WTC11 (cell line): ENCODE results near the gene ZNF488.

Source experiments
- CREB1 ChIP-seq: sonication (generic); formaldehyde crosslinking; IDR thresholded peaks from 2 replicates; pipeline ENCODE4 v1.8.0; 2023; ENCODE audit warnings: mild to moderate bottlenecking, missing genetic modification reagents
- TF ChIP-seq, protein P1 (sequence below): sonication (generic); formaldehyde crosslinking; IDR thresholded peaks from 2 replicates; pipeline ENCODE4 v1.8.1; 2023; ENCODE audit warnings: mild to moderate bottlenecking, missing genetic modification reagents, moderate library complexity
- TF ChIP-seq, protein P2 (sequence below): fragments of 200-600 bp; IDR thresholded peaks from 2 replicates; pipeline ENCODE4 v1.8.0; 2022; ENCODE audit warnings: antibody characterized with exemption
- TF ChIP-seq, protein P3 (sequence below): sonication (generic); formaldehyde crosslinking; IDR thresholded peaks from 2 replicates; pipeline ENCODE4 v1.8.1; 2022; ENCODE audit warnings: missing genetic modification reagents, borderline replicate concordance
- TF ChIP-seq, protein P4 (sequence below): sonication (generic); formaldehyde crosslinking; IDR thresholded peaks from 2 replicates; pipeline ENCODE4 v1.8.0; 2022; ENCODE audit warnings: mild to moderate bottlenecking, missing genetic modification reagents
- TF ChIP-seq, protein P5 (sequence below): sonication (generic); formaldehyde crosslinking; IDR thresholded peaks from 2 replicates; pipeline ENCODE4 v1.8.1; 2023; ENCODE audit warnings: mild to moderate bottlenecking, missing genetic modification reagents, borderline replicate concordance

DNA sequence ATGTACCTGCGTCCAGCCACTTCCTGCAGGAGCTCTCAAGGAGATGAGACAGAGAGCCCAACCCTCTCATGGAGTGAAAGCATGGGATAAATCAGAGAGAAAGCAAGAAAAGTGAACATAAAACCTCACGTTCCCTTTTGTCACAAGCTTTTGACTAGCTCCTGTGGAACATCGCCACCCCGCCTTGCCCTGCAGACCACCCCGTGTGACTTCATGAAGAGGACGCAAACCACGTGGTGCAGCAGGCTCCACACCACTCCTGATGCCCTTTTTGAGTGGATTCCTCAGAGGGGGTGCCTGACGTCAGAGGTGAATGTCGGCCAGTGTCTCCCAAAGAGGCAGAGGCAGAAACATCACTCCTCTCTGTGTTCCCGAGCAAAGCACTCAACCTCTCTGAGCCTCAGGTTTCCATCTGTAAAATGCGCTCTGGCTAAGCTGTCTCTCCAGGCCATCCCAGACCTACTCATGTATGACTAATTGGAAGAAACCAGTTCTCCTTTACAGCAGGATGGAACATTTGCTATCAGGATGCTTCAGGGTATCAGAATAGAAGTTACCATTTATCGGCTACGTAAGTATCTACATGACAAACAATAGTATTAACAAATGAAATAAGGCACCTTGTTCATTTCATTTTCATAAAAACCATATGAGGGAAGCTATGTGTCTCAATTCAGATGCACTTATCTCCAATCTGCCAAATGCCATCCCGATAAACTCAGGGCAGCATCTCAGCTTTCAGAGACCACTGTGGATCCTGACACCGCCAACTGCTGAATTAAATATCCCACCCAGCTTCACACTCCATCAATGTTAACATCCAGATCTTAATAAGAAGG, 5.3 kb downstream of the ZNF488 start:
- TF ChIP-seq, protein P1, sequence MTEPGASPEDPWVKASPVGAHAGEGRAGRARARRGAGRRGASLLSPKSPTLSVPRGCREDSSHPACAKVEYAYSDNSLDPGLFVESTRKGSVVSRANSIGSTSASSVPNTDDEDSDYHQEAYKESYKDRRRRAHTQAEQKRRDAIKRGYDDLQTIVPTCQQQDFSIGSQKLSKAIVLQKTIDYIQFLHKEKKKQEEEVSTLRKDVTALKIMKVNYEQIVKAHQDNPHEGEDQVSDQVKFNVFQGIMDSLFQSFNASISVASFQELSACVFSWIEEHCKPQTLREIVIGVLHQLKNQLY (CRISPR knock-in tag) = no peak
- TF ChIP-seq, protein P2, sequence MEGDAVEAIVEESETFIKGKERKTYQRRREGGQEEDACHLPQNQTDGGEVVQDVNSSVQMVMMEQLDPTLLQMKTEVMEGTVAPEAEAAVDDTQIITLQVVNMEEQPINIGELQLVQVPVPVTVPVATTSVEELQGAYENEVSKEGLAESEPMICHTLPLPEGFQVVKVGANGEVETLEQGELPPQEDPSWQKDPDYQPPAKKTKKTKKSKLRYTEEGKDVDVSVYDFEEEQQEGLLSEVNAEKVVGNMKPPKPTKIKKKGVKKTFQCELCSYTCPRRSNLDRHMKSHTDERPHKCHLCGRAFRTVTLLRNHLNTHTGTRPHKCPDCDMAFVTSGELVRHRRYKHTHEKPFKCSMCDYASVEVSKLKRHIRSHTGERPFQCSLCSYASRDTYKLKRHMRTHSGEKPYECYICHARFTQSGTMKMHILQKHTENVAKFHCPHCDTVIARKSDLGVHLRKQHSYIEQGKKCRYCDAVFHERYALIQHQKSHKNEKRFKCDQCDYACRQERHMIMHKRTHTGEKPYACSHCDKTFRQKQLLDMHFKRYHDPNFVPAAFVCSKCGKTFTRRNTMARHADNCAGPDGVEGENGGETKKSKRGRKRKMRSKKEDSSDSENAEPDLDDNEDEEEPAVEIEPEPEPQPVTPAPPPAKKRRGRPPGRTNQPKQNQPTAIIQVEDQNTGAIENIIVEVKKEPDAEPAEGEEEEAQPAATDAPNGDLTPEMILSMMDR = no peak
- TF ChIP-seq, protein P3, sequence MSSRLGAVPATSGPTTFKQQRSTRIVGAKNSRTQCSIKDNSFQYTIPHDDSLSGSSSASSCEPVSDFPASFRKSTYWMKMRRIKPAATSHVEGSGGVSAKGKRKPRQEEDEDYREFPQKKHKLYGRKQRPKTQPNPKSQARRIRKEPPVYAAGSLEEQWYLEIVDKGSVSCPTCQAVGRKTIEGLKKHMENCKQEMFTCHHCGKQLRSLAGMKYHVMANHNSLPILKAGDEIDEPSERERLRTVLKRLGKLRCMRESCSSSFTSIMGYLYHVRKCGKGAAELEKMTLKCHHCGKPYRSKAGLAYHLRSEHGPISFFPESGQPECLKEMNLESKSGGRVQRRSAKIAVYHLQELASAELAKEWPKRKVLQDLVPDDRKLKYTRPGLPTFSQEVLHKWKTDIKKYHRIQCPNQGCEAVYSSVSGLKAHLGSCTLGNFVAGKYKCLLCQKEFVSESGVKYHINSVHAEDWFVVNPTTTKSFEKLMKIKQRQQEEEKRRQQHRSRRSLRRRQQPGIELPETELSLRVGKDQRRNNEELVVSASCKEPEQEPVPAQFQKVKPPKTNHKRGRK = no peak
- TF ChIP-seq, protein P4, sequence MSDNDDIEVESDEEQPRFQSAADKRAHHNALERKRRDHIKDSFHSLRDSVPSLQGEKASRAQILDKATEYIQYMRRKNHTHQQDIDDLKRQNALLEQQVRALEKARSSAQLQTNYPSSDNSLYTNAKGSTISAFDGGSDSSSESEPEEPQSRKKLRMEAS (CRISPR knock-in tag) = no peak
- no peak for TF ChIP-seq CREB1
- TF ChIP-seq, protein P5, sequence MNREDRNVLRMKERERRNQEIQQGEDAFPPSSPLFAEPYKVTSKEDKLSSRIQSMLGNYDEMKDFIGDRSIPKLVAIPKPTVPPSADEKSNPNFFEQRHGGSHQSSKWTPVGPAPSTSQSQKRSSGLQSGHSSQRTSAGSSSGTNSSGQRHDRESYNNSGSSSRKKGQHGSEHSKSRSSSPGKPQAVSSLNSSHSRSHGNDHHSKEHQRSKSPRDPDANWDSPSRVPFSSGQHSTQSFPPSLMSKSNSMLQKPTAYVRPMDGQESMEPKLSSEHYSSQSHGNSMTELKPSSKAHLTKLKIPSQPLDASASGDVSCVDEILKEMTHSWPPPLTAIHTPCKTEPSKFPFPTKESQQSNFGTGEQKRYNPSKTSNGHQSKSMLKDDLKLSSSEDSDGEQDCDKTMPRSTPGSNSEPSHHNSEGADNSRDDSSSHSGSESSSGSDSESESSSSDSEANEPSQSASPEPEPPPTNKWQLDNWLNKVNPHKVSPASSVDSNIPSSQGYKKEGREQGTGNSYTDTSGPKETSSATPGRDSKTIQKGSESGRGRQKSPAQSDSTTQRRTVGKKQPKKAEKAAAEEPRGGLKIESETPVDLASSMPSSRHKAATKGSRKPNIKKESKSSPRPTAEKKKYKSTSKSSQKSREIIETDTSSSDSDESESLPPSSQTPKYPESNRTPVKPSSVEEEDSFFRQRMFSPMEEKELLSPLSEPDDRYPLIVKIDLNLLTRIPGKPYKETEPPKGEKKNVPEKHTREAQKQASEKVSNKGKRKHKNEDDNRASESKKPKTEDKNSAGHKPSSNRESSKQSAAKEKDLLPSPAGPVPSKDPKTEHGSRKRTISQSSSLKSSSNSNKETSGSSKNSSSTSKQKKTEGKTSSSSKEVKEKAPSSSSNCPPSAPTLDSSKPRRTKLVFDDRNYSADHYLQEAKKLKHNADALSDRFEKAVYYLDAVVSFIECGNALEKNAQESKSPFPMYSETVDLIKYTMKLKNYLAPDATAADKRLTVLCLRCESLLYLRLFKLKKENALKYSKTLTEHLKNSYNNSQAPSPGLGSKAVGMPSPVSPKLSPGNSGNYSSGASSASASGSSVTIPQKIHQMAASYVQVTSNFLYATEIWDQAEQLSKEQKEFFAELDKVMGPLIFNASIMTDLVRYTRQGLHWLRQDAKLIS (CRISPR knock-in tag) = no peak
